Uterus (tissue), 2 donors: Measurements from ENCODE around the gene BCLAF1.

Experiments
- CTCF ChIP-seq, 4 experiments: fragments of 200-600 bp in 2 of 4; fragments of 450-650 bp in 2 of 4; sonication (generic) in 2 of 4; IDR thresholded peaks; one replicate each; pipeline ENCODE4 v1.5.1; 2016 to 2019; ENCODE audit warnings: antibody characterized with exemption in 4 of 4, mild to moderate bottlenecking in 2 of 4, moderate library complexity in 1 of 4
- POLR2A ChIP-seq, 2 donors: fragments of 450-650 bp; IDR thresholded peaks; one replicate each; pipeline ENCODE4 v1.6.1; 2016; ENCODE audit warnings: antibody characterized with exemption in 2 of 2, mild to moderate bottlenecking in 1 of 2, moderate library complexity in 1 of 2

GRCh38 chr6:136251394-136251793, 38.3 kb downstream of the BCLAF1 start:
- no peak for TF ChIP-seq CTCF (IDR thresholded peaks at IDR 0.05)
- no peak for TF ChIP-seq POLR2A (IDR thresholded peaks at IDR 0.05)
